Astrocyte (in vitro differentiated cells and primary cell): ENCODE data around the gene PPP6R2. TPM values are rescaled to one million over a fixed set of nuclear protein-coding genes. Genes with fewer than 3 reads are reported as not detected.

ENCODE experiments used
- DNase-seq: peaks from one replicate; pipeline ENCODE4 v3.0.0-alpha.2; 2010; ENCODE audit warnings: low read depth
- FAIRE-seq: peaks from 2 replicates; lab custom pipeline; 2011; peaks lifted over from hg19 to GRCh38; lab: Jason Lieb, UNC
- H2AFZ ChIP-seq: 2 replicates; pipeline ENCODE4 v1.6.0; 2012; ENCODE audit warnings: low read depth, low read length, inconsistent platforms
- H3K27ac ChIP-seq: 2 replicates; pipeline ENCODE4 v1.5.1; 2011; ENCODE audit warnings: low read depth, low read length, inconsistent platforms
- H3K27me3 ChIP-seq: 2 replicates; pipeline ENCODE4 v1.6.0; 2011; ENCODE audit warnings: low read length, inconsistent platforms; ENCODE audit not compliant: insufficient read depth
- H3K36me3 ChIP-seq: 2 replicates; pipeline ENCODE4 v1.5.1; 2011; ENCODE audit warnings: low read length, inconsistent platforms; ENCODE audit not compliant: insufficient read depth
- H3K4me1 ChIP-seq: 2 replicates; pipeline ENCODE4 v1.5.1; 2011; ENCODE audit warnings: low read length, inconsistent platforms; ENCODE audit not compliant: insufficient read depth
- H3K4me2 ChIP-seq: 2 replicates; pipeline ENCODE4 v1.6.0; 2012; ENCODE audit warnings: low read length, inconsistent platforms
- H3K4me3 ChIP-seq: 2 replicates; pipeline ENCODE4 v1.5.1; 2011; ENCODE audit warnings: low read depth, mild to moderate bottlenecking, low read length, inconsistent platforms; ENCODE audit not compliant: insufficient read depth
- H3K79me2 ChIP-seq: 2 replicates; pipeline ENCODE4 v1.6.0; 2012; ENCODE audit warnings: mild to moderate bottlenecking, low read length, inconsistent platforms; ENCODE audit not compliant: insufficient read depth
- H3K9ac ChIP-seq: 2 replicates; pipeline ENCODE4 v1.6.0; 2012; ENCODE audit warnings: mild to moderate bottlenecking, low read length, inconsistent platforms
- H3K9me3 ChIP-seq: 2 replicates; pipeline ENCODE4 v1.5.1; 2012; ENCODE audit warnings: low read depth, mild to moderate bottlenecking, low read length, inconsistent platforms; ENCODE audit not compliant: insufficient read depth
- H4K20me1 ChIP-seq: 2 replicates; pipeline ENCODE4 v1.6.0; 2012; ENCODE audit warnings: low read length, inconsistent platforms; ENCODE audit not compliant: insufficient read depth
- H3K27ac Mint-ChIP-seq: one replicate; pipeline ENCODE4 v1.8.0; 2021; ENCODE audit warnings: mild to moderate bottlenecking, mixed read lengths; ENCODE audit not compliant: unreplicated experiment
- H3K27me3 Mint-ChIP-seq: one replicate; pipeline ENCODE4 v1.8.0; 2021; ENCODE audit warnings: low read depth, mixed read lengths; ENCODE audit not compliant: unreplicated experiment
- H3K36me3 Mint-ChIP-seq: one replicate; pipeline ENCODE4 v1.8.0; 2021; ENCODE audit warnings: low read depth, mixed read lengths; ENCODE audit not compliant: unreplicated experiment
- H3K4me1 Mint-ChIP-seq: one replicate; pipeline ENCODE4 v1.8.0; 2021; ENCODE audit warnings: low read depth, mixed read lengths; ENCODE audit not compliant: unreplicated experiment
- H3K4me3 Mint-ChIP-seq: one replicate; pipeline ENCODE4 v1.8.0; 2021; ENCODE audit warnings: mild to moderate bottlenecking, moderate library complexity, mixed read lengths; ENCODE audit not compliant: unreplicated experiment
- H3K9me3 Mint-ChIP-seq: one replicate; pipeline ENCODE4 v1.8.0; 2021; ENCODE audit warnings: mild to moderate bottlenecking, mixed read lengths; ENCODE audit not compliant: unreplicated experiment
- EZH2 ChIP-seq: IDR thresholded peaks from 2 replicates; pipeline ENCODE4 v1.6.1; 2012; ENCODE audit warnings: mild to moderate bottlenecking, low read length, inconsistent platforms; ENCODE audit not compliant: insufficient read depth
- total RNA-seq: library from RNA; stranded (reverse); gene quantifications from 2 replicates; pipeline ENCODE4 v1.2.1, GENCODE V29; 2021
- TF ChIP-seq, protein P1 (sequence below): IDR thresholded peaks from 2 replicates; pipeline ENCODE4 v1.5.1; 2011; ENCODE audit warnings: low read depth, mild to moderate bottlenecking, inconsistent platforms, low read length, moderate library complexity; ENCODE audit not compliant: insufficient read depth

The PPP6R2 gene
- total RNA-seq, 1 donor from 2014 or later = 48.3 TPM

DNA sequence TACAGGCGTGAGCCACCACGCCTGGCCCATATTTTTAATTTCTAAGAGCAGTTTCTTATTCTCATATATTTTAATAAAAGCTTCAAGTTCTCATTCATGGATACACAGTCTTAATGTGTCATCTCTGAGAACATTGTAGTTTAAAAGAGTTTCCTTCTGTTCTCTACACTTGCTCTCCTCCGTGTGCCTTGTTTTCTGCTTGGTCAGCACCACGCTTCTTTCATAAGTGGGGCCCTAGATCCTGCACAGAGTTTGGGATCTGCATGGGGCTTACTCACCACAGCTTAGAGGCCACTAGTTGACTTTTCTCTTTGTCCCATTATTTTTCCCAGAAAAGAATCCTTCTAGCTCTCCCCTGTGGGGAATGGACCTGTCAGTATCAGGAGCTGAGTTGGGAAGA is 58.8 kb downstream of the PPP6R2 start:
- DNase-seq (no peak), FAIRE-seq (no peak)
- H3K36me3 Mint-ChIP-seq = peaks cover 25% of the 10 kb centered on the region
- H3K79me2 ChIP-seq = peaks cover 23% of the 10 kb centered on the region
- peaks cover 51% of the 10 kb centered on the region for H4K20me1 ChIP-seq
- peaks cover 2% of the 10 kb centered on the region for H3K4me1 ChIP-seq
- no peaks in the 10 kb centered on the region for H3K9me3 ChIP-seq
- no peak overlapping the region for H3K4me2 ChIP-seq
- no peaks in the 10 kb centered on the region for H3K9me3 Mint-ChIP-seq
- H3K4me3 Mint-ChIP-seq = no peak overlapping the region
- H3K27ac ChIP-seq = no peak overlapping the region
- H3K4me3 ChIP-seq = no peak overlapping the region
- TF ChIP-seq, protein P1, sequence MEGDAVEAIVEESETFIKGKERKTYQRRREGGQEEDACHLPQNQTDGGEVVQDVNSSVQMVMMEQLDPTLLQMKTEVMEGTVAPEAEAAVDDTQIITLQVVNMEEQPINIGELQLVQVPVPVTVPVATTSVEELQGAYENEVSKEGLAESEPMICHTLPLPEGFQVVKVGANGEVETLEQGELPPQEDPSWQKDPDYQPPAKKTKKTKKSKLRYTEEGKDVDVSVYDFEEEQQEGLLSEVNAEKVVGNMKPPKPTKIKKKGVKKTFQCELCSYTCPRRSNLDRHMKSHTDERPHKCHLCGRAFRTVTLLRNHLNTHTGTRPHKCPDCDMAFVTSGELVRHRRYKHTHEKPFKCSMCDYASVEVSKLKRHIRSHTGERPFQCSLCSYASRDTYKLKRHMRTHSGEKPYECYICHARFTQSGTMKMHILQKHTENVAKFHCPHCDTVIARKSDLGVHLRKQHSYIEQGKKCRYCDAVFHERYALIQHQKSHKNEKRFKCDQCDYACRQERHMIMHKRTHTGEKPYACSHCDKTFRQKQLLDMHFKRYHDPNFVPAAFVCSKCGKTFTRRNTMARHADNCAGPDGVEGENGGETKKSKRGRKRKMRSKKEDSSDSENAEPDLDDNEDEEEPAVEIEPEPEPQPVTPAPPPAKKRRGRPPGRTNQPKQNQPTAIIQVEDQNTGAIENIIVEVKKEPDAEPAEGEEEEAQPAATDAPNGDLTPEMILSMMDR = no peak
- TF ChIP-seq EZH2 = no peak
- H3K27me3 Mint-ChIP-seq = no peaks in the 10 kb centered on the region
- H2AFZ ChIP-seq = no peak overlapping the region
- no peak overlapping the region for H3K27ac Mint-ChIP-seq
- peaks cover 10% of the 10 kb centered on the region for H3K4me1 Mint-ChIP-seq
- no peak overlapping the region for H3K9ac ChIP-seq
- peaks cover 4% of the 10 kb centered on the region for H3K36me3 ChIP-seq
- H3K27me3 ChIP-seq = no peaks in the 10 kb centered on the region

DNA sequence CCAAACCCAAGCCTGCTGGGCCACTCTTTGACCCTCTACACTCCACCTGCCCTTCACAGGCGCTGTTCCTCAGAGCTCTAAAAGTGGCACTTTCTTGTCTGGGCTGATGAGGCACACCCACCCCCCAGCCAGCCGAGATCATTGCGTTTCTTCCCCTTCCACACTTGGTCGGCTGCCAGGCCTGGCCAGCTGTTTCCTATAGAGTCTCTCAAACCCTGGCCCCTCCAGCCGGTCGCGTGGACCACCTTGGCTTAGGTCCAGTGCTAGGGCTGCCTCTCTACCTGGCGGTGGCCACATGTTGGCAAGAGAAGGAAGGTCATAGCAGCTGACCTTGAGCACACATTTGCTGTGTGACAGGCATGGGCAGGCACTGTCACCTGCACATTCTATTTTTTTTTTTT is 60.6 kb downstream of the PPP6R2 start:
- H3K4me1 Mint-ChIP-seq = peaks cover 6% of the 10 kb centered on the region
- Histone ChIP-seq H3K9me3 (no peaks in the 10 kb centered on the region), H3K4me2 (no peak overlapping the region), H2AFZ (no peak overlapping the region), H3K4me3 (no peak overlapping the region), H3K36me3 (peaks cover 11% of the 10 kb centered on the region), H3K4me1 (peaks cover 2% of the 10 kb centered on the region), H3K27ac (no peak overlapping the region), H3K9ac (no peak overlapping the region), H3K79me2 (peaks cover 23% of the 10 kb centered on the region), H4K20me1 (peaks cover 46% of the 10 kb centered on the region), H3K27me3 (no peaks in the 10 kb centered on the region)
- no peak for TF ChIP-seq EZH2
- TF ChIP-seq, protein P1 = no peak
- DNase-seq (no peak), FAIRE-seq (no peak)
- H3K27me3 Mint-ChIP-seq = no peaks in the 10 kb centered on the region
- no peaks in the 10 kb centered on the region for H3K9me3 Mint-ChIP-seq
- H3K27ac Mint-ChIP-seq = no peak overlapping the region
- H3K4me3 Mint-ChIP-seq = no peak overlapping the region
- peaks cover 28% of the 10 kb centered on the region for H3K36me3 Mint-ChIP-seq

DNA sequence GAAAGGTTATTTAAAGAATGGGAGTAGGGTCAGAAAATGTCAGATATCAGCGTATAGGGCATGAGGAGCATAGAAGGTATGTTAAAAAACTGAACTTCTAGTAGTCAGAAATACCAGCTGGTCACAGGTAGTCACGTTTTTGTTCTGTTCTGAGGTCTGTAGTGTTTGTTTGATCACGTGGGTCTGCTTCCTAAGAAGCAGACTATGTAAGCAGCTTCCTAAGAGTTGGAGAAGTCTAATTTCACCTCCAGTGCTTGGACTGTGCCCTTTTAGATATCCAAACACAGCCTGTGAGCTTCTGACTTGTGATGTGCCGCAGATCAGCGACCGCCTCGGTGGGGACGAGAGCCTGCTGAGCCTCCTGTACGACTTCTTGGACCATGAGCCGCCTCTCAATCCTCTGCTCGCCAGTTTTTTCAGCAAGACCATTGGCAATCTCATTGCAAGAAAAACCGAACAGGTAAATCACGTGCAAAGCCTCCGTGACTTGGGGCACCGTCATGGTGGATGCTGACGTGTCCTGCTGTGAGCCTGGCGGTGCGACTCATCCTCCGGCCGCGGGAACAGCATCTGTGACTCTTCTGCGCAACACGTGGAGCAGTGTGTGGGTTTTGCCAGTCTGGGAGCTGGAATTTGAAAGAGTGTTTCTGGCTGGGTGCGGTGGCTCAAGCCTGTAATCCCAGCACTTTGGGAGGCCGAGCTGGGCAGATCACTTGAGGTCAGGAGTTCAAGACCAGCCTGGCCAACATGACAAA is 63.5 kb downstream of the PPP6R2 start:
- H3K9me3 Mint-ChIP-seq = no peaks in the 10 kb centered on the region
- DNase-seq (no peak), FAIRE-seq (no peak)
- TF ChIP-seq EZH2 = no peak
- TF ChIP-seq, protein P1 = no peak
- H3K36me3 ChIP-seq = peaks cover 13% of the 10 kb centered on the region
- H3K4me3 ChIP-seq = no peak overlapping the region
- H3K4me1 ChIP-seq = peaks cover 2% of the 10 kb centered on the region
- no peak overlapping the region for H3K4me2 ChIP-seq
- no peak overlapping the region for H2AFZ ChIP-seq
- no peaks in the 10 kb centered on the region for H3K27me3 ChIP-seq
- H3K36me3 Mint-ChIP-seq = peaks cover 22% of the 10 kb centered on the region
- H3K9me3 ChIP-seq = no peaks in the 10 kb centered on the region
- no peaks in the 10 kb centered on the region for H3K27me3 Mint-ChIP-seq
- H3K4me1 Mint-ChIP-seq = peaks cover 4% of the 10 kb centered on the region
- no peak overlapping the region for H3K27ac ChIP-seq
- H3K9ac ChIP-seq = no peak overlapping the region
- peaks cover 29% of the 10 kb centered on the region for H4K20me1 ChIP-seq
- peak overlapping the region; percentile 12 for H3K27ac Mint-ChIP-seq
- H3K79me2 ChIP-seq = peaks cover 23% of the 10 kb centered on the region
- no peak overlapping the region for H3K4me3 Mint-ChIP-seq
